GM19043 (cell line): ENCODE data around the gene MMP24.
"Not testable (repeated sequence)": the region's sequence is repeated elsewhere in the genome, so short reads cannot be mapped to it uniquely, and the experiment has no call there.

Experiments
- ATAC-seq: cut with Tn5 transposase; IDR thresholded peaks from one replicate; pipeline ENCODE4 v1.9.1; 2021; ENCODE audit warnings: low read depth; ENCODE audit not compliant: unreplicated experiment

MMP24 gene

GRCh38 chr20:35226126-35226883, at the start of gene MMP24:
MMP24 (plus strand) TSS chr20:35226690; CDS start chr20:35226739, 49 bp downstream.
- no peak for ATAC-seq

GRCh38 chr20:35179292-35180212, 46.9 kb upstream of the MMP24 start:
- ATAC-seq: no peak

DNA sequence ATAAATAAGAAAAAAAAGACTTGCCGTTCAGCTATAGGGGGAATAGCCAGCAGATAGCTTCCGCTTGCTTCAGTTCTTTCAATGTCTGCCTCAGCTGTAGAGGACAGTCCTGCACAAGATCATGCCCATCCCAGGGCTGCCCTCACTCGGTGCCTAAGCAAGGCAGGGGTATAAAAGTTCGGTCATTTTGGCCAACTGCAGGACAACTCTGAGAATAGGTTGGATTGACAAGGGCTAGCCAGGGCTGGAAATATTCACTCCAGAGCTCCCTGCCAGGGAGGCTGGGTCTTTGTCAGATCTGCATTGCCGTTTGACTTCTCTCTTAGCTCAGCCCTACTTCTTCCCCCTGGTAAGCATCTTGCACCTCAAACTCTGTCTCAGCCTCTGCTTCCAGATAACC, 46.2 kb upstream of the MMP24 start:
- no peak for ATAC-seq

DNA sequence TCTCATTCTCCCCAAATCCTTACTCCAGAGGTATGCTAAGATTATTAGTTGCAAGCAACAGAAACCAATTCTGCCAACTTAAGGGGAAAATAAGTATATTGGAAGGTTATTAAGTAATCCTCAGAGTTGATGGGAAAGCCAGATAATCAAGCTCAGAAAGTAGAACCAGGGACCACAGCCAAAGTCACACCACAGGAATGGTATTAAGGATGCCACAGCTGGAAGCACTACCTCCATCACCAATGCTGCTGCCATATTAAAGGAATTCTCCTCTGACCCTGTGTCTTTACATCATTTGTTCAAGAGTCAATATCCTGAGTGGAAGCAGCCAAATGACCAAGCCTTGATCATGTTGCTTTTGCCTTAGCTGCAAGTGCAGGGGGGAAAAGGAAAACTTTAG, 44.8 kb upstream of the MMP24 start:
- ATAC-seq: no peak

DNA sequence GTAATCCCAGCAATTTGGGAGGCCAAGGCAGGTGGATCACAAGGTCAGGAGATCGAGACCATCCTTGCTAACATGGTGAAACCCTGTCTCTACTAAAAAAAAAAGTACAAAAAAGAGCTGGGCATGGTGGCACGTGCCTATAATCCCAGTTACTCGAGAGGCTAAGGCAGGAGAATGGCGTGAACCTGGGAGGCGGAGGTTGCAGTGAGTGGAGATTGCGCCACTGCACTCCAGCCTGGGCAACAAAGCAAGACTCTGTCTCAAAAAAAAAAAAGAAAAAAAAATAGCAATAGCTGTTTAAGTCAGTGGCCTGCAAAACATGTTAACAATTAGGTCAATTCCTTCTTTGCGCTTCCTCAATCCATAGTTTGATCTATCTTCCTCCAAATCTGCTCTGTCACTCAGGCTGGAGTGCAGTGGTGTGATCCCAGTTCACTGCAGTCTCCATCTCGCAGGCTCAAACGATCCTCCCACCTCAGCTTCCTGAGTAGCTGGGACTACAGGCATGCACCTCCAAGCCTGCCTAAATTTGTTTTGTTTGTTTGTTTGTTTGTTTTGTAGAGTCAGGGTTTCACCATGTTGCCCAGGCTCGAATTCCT, 39.7 kb upstream of the MMP24 start:
- ATAC-seq: not testable (repeated sequence)

- no peak for ATAC-seq
Observed at GRCh38 chr20:35187584-35188190, 38.8 kb upstream of the MMP24 start.

DNA sequence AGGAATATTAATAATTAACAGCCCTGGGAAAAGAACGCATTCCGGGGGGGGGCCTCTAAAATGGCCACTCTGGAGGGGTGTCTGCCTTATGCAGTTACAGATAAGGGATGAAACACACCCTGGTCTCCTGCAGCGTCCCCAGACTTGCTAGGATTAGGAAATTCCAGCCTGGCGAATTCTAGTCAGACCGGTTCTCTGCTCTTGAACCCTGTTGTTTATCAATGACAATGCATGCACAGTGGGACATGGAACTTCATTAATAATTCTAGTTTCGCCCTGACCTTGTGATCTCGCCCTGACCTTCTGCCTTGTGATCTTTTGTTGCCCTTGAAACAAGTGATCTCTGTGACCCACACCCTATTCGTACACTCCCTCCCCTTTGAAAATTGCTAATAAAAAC, 37.3 kb upstream of the MMP24 start:
- not testable (repeated sequence) for ATAC-seq

DNA sequence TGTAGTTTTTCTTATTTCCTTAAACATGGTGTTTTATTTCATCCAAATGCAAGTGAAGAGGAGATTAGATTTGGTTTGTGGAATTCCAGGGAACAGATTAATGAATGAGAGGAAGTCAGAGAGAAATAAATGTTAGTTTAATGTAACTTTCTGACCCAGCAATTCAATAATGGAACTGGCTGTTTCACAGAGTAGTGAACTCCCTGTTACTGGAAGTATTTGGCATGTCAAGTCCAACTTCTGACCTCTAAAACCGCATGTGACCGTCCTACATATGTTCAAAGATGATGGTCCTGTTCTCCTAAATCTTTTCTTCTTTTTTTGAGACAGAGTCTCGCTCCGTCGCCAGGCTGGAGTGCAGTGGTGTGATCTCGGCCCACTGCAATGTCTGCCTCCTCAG, 35.9 kb upstream of the MMP24 start:
- ATAC-seq: no peak

GRCh38 chr20:35191419-35192117, 34.9 kb upstream of the MMP24 start:
- no peak for ATAC-seq

DNA sequence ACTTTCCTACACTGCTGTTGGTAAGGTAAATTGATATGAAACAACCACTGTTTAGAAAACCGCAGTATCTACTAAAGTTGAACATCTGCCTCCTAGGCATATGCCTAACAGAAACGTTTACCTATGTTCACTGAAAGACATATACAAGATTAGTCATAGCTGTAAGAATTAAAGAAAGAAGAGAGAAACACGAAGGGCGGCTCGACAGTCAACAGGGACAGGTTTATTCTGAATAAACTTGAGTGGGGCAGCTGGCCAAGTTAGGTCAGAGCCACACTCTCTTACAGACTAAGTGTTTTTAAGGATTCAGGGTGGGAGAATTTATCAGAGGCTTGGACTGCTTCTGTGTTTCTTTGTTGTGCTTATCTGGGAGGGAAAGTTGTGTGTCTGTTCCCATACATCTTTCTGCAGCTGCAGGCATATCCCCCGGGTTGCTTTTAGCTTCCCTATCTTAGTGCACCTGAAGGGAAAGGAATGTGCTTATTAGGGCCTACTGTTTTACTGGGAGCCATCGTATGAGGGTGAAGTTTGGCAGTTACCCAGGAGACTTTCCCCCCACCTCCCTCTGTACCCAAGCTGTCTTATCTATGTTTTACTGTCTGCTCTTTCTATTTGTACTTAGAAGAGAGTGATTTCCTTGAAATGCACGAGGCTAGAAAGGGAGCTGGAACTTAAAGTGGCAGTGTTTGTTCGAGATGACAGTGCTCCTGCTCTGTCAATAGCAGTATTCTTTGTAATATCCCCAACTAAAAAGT, 34.2 kb upstream of the MMP24 start:
- no peak for ATAC-seq

DNA sequence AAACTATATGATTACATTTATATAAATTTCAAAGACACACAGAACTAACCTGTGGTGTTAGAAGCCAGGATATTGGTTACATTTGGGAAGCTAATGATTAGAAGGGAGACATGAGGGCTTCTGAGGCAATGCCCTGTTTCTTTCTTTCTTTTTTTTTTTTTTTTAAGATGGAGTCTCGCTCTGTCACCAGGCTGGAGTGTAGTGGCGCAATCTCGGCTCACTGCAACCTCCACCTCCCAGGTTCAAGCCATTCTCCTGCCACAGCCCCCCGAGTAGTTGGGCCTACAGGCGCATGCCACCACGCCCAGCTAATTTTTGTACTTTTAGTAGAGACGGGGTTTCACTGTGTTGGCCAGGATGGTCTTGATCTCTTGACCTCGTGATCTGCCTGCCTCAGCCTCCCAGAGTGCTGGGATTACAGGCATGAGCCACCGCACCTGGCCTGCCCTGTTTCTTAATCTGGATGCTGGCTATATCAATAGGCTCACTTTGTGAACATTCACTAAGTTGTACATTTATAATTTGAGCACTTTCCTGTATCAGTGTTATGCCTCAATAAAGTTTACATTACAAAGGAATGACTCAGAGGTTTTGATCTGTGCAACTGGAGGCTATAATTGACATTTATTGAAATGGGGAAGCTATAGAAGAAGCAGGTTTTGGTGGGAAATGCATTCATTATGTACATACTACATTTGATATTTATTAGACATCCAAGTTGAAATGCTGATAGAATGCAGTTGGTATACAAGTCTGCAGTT, 33.3 kb upstream of the MMP24 start:
- not testable (repeated sequence) for ATAC-seq

DNA sequence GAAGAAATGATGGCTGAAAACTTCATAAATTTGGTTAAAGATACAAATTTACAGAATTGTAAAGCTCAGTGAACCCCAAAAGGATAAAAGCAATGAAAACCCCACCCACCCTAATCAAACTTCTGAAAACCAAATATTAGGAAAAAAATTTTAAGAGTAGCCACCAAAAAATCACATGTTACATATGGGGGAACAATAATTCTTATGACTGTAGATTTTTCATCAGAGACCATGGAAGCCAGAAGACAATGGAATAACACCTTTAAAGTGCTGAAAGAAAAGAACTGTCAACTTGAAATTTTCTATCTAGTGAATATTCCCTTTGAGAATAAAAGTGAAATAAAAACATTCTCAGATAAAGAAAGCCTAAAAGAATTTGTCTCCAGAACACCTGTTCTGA, 30.2 kb upstream of the MMP24 start:
- ATAC-seq: no peak

DNA sequence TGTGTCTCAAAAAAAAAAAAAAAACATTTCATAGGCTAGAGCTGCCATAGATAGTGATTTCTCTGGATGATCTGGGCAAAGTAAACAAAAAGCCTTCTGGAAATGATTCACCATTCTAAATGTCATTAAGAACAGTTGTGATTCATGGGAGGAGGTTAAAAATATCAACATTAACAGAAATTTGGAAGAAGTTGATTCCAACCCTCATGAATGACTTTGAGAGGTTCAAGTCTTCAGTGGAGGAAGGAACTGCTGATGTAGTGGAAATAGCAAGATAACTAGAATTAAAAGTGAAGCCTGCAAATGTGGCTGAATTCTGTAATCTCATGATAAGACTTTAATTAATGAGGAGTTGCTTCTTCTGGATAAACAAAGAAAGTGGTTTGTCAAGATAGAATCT, 26.8 kb upstream of the MMP24 start:
- ATAC-seq: no peak

DNA sequence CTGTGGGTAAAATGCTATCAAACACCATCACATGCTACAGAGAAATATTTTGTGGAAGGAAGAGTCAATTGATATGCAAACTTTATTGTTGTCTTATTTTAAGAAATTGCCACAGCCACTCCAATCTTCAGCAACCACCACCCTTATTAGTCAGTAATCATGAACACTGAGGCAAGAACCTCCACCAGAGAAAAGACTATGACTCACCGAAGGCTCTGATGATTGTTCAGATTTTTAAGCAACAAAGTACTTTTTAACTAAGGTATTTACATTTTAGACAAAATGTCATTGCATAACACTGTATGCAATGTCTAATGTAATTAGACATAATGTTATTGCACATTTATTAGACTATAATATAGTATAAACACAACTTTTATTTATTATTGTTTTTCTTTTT, 26.2 kb upstream of the MMP24 start:
- no peak for ATAC-seq

- ATAC-seq: not testable (repeated sequence)
Observed at GRCh38 chr20:35201467-35201866, 25.0 kb upstream of the MMP24 start.

DNA sequence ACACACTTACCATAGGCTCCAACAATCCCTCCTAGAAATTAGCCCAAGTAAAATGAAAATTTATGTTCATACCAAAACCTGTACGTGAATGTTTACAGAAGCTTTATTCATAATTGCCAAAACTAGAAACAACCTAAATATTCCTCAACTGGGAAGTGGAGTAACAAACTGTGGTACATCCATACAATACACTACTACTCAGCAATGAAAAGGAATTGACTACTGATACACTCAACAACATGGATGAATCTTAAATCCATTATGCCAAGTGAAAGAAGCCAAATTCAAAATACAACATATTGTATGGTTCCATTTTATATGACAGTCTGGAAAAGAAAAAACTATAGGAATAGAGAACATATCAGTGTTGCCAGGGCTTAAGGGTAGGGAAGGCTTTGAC, 19.7 kb upstream of the MMP24 start:
- no peak for ATAC-seq

- ATAC-seq: no peak
Observed at GRCh38 chr20:35207950-35208611, 18.4 kb upstream of the MMP24 start.
